UCSD-AML1 (cell line): ENCODE data around the gene TCHP.
"Not testable (repeated sequence)": the region's sequence is repeated elsewhere in the genome, so short reads cannot be mapped to it uniquely, and the experiment has no call there.

Experiments
- DNase-seq: peaks from one replicate; lab custom pipeline; 2025; ENCODE audit not compliant: unreplicated experiment; lab: John Stamatoyannopoulos, UW

Gene TCHP

GRCh38 chr12:109878749-109879148, 21.3 kb upstream of the TCHP start:
- DNase-seq, result no peak

GRCh38 chr12:109879351-109880042, 20.6 kb upstream of the TCHP start:
- DNase-seq, result no peak

DNA sequence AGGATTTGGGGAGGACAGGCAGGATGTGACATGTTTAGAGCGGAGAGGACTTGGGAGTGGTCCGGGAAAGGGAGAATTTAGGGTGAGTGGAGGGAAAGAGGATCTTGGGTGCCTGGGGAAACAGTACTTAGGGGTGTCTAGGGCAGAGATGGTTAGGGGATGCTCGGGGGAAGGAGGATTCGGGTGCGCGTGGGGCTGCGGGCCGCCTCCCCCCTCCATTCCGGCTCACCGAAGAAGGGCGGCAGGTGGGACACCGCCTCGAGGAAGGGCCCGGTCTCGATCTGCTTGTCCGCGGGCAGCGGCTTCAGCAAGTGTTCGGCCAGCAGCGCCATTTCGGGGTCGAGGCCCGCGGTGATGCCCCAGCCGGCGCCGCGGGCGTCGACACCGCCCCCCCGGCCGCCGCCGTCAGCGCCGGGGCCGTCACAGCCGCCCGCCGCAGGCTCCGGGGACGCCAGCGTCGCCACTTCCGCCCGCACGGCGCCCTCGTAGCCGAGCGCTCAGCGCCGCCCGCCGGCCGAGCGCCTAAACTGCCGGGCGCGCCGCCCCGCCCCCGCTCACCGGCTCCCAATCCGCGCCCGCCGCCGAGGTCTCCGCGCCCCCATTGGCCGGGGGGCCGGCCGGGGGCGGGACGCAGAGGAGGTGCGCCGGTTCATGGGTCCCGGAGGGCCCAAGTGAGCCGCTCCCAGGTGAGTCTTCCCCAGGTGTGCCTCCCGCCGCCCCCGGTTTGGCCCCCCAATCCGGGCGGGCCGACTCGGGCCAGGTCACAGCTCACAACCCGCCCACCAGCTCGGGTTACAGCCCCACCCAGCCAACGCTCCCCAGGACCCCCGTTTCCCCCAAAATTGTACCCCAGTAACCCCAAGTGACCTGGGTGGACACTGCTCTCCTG, 19.8 kb upstream of the TCHP start, which contains the start of gene GLTP:
GLTP (minus strand) TSS at position 499 of the 889 bp plus-strand sequence; CDS start at position 332, 167 bp downstream.
- DNase-seq, result peak; percentile 94

DNA sequence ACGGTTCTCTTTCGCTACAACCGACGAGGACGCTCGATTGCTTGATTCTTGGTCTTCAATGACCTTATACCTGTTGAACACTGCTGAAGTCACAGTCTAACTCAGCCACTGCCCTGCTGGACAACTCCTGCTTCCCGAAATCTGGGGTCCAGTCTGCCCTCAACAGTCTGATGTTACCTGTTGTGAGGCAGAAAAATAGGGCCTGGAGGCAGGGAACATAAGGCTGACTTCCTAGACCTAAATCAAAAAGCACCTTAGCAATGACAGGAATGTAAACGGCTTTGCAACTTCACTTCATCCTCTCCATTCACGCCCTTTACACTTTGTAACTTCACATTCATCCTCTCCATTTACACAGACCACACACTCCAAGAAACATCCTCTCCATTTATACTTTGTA, 19.1 kb upstream of the TCHP start:
- no peak for DNase-seq

GRCh38 chr12:109881752-109882151, 18.3 kb upstream of the TCHP start:
- DNase-seq, result no peak

DNA sequence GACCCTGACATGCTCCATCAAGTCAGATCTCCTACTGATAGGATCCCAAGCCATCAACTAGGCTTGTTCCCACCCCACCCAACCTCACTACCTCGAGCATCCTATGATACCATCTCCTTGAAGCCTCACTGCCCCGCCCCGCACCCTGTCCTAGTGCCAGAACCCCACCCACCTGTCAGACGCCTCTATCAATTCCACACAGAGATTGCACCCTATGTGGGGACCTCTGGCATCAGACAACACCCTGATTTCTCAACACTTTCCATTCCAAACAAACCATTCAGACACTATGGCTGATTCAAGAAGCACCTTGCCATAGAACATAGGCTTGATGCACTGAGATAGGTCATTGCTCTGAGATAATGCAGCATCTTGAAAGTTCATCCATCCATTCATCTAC, 16.6 kb upstream of the TCHP start:
- no peak for DNase-seq

GRCh38 chr12:109885616-109886015, 14.5 kb upstream of the TCHP start:
- no peak for DNase-seq

DNA sequence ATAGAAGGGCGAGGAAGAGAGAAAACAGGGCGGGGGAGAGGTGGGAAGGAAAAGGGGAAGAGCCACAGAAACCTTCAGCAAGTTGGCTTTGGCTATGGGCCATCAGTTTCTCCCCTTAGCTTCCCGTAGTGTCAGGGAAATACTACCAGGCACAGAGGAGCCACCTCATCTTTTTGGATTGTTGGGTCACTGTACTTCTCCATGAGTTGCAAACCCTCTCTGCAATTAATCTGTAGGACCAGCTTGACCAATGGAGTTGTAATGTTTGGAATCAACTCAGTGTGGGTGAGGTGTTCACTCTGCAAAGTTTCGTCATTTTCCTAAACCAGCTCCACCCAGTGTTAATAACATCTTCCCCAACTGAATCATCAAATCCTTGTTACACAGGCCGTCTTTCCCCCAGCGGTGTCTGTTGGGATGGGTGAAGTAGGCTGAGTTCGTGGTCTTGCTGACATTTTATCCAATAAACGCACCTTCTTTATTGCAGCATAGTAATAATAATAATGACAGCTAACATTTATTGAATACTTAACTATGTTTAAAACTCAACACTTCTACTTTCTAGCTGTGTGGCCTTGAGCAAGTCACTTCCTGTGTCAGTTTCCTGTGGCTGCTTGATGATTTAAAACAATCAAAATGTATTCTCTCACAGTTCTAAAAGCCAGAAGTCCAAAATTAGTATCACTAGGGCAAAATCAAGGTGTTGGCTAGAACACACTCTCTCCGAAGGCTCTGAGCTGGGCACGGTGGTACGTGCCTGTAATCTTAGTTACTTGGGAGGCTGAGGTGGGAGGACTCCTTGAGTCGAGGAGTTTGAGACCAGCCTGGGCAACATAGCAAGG, 11.7 kb upstream of the TCHP start:
- DNase-seq, result peak; percentile 51

DNA sequence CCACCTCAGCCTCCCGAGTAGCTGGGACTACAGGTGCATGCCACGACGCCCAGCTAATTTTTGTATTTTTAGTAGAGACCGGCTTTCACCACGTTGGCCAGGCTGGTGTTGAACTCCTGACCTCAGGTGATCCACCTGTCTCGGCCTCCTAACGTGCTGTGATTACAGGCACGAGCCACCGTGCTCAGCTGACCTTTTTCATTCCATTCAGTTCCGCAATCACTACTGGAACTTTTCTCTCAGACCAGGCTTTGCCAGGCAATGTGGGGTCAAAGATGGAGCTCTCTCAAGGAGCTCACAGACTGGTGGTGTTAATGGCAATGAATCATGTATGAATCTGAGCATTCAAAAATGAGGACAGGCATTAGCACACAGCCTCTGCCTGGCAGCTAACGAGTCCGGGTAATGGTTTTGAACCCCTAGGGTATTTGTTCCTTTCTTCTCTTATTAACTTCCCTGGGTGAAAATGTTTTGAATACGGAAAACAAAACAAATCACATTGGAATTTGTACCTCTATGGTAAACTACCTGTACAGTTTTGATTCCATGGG, 9.4 kb upstream of the TCHP start:
- DNase-seq, result no peak

GRCh38 chr12:109891731-109892130, 8.3 kb upstream of the TCHP start:
- not testable (repeated sequence) for DNase-seq

- no peak for DNase-seq
Observed at GRCh38 chr12:109892165-109892715, 7.8 kb upstream of the TCHP start.

GRCh38 chr12:109892748-109893147, 7.3 kb upstream of the TCHP start:
- no peak for DNase-seq

- DNase-seq, result no peak
Observed at GRCh38 chr12:109893261-109893995, 6.6 kb upstream of the TCHP start.

DNA sequence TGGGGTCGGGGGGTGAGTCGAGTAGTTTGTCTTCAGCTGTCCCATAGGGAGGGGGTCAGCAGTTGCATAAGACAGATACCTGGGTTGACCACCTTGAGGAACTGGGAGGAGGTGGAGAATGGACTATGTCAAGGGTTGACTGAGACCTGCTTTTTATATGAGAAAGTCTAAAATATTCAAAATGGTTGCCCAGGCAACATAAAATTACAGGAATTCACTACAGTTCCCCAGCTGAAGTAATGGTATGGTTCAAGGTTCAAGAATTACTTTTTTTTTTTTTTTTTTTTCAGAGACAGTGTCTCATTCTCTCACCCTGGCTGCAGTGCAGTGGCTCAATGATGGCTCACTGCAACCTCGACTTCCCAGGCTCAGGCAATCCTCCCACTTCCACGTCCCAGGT, 5.1 kb upstream of the TCHP start:
- no peak for DNase-seq

- DNase-seq, result no peak
Observed at GRCh38 chr12:109896188-109896587, 3.9 kb upstream of the TCHP start.

DNA sequence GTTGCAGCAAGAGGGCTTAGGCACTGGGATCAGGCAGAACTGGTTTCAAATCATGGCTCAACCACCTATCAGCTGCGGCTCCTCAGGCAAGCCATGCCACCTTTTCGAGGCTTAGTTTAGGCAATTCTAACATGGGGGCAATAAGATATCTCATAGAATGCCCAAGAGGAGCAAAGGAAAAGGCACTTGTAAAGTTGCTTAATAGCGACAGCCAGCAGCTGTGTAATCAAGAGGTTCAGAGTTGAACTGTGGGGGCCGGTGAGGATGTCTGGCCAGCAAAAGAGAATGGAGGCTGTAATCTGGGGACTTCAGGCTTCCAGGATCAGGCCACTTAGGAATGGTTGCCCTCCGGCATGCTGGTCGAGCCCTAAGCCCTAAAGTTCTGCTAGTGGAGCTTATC, 3.0 kb upstream of the TCHP start:
- DNase-seq, result no peak

DNA sequence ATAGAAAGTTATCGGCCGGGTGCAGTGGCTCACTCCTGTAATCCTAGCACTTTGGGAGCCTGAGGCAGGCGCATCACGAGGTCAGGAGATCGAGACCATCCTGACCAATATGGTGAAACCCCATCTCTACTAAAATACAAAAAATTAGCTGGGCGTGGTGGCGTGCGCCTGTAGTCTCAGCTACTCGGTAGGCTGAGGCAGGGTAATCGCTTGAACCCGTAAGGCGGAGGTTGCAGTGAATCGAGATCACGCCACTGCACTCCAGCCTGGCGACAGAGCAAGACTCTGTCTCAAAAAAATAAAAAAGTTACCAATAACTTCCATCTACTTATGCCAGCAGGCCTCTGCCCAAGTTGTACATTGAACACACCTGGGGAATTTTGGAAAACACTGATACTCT, 729 bp upstream of the TCHP start:
- not testable (repeated sequence) for DNase-seq

DNA sequence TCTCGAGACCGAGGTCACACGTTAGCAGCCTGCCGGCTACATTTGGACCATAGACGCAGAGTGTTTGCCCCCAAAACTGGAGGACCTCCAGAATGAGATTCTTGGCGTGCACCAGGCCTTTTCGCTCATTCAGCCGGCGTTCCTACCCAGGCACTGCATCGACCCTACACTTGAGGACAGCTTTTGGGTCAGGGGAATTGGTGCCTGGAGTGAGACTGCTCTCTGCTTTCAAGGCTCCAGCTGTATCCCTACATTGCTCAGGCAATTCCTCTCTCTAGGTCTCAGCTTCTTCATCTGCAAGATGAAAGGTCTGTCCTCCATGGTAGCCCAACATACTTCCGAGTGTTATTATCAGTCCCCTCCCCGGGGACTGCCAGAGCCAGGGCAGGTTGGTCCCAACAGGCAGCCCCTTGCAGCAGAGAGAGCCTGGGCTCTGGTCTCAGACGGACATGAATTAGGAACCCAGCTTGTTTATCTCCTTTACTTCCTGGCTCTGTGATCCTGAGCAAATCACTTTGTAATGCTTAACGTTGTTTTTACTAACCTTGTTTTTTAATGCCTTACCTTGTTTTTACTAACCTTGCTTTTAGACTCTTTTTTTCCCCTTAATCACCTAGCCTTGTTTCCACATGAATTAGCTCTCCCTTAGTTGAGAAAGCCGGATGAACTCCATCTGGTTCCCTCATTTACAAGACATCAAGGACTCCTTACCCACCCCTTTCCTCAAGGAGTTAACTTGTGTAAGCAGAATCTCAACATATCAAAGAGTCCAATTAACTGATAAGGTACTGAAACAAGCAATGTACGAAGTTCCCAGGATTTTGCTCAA, 892 bp downstream of the TCHP start:
- no peak for DNase-seq

DNA sequence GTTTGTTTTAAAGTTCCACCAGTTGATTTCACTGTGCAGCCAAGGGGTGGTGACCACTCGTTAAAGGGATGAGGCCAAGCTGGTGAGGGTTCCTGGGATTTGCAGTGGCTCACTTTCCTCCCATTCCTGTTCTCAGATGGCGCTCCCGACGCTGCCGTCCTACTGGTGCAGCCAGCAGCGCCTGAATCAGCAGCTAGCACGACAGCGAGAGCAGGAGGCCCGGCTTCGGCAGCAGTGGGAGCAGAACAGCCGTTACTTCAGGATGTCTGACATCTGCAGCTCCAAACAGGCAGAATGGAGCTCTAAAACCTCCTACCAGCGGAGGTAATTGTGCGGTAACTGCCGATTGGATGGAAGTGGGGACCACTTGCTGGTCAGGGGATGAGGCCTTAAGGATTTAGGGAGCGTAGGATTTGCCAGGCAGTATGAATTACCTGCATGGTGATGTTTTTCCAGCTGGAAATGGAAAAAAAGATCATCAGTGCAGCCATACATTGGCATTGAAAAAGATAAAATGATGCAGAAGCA, 2.9 kb downstream of the TCHP start:
- DNase-seq, result no peak
